HG02840 (cell line): ENCODE results near the gene HBEGF.

ENCODE experiments used
- ATAC-seq: cut with Tn5 transposase; IDR thresholded peaks from one replicate; pipeline ENCODE4 v1.9.1; 2021; ENCODE audit warnings: mild to moderate bottlenecking, moderate library complexity, moderate number of reproducible peaks; ENCODE audit not compliant: unreplicated experiment, low FRiP score

The HBEGF gene

GRCh38 chr5:140311011-140311467, 35.4 kb downstream of the HBEGF start:
- no peak for ATAC-seq

- ATAC-seq: no peak
Measured at GRCh38 chr5:140310434-140310833, 36.0 kb downstream of the HBEGF start.

GRCh38 chr5:140309706-140310249, 36.6 kb downstream of the HBEGF start:
- ATAC-seq: no peak

GRCh38 chr5:140305471-140305870, 40.9 kb downstream of the HBEGF start:
- ATAC-seq: no peak

- ATAC-seq: no peak
Measured at GRCh38 chr5:140303966-140304365, 42.4 kb downstream of the HBEGF start.

GRCh38 chr5:140302786-140303639, 43.4 kb downstream of the HBEGF start, which contains the start of gene PFDN1:
PFDN1 (minus strand) TSS chr5:140303101; CDS start chr5:140303073, 28 bp downstream.
- peak; percentile 95 for ATAC-seq

- no peak for ATAC-seq
Measured at GRCh38 chr5:140301136-140301535, 45.3 kb downstream of the HBEGF start.

- no peak for ATAC-seq
Measured at GRCh38 chr5:140299056-140299455, 47.3 kb downstream of the HBEGF start.

- no peak for ATAC-seq
Measured at GRCh38 chr5:140298183-140298601, 48.2 kb downstream of the HBEGF start.

- ATAC-seq: no peak
Measured at GRCh38 chr5:140297283-140297682, 49.1 kb downstream of the HBEGF start.

- no peak for ATAC-seq
Measured at GRCh38 chr5:140296289-140296688, 50.1 kb downstream of the HBEGF start.

- no peak for ATAC-seq
Measured at GRCh38 chr5:140295414-140295813, 51.0 kb downstream of the HBEGF start.

GRCh38 chr5:140294753-140295152, 51.6 kb downstream of the HBEGF start:
- no peak for ATAC-seq

- no peak for ATAC-seq
Measured at GRCh38 chr5:140293849-140294100, 52.6 kb downstream of the HBEGF start.

GRCh38 chr5:140293091-140293848, 53.1 kb downstream of the HBEGF start:
- ATAC-seq: no peak

GRCh38 chr5:140292212-140293036, 54.0 kb downstream of the HBEGF start:
- ATAC-seq: no peak

GRCh38 chr5:140287801-140288521, 58.4 kb downstream of the HBEGF start:
- no peak for ATAC-seq

GRCh38 chr5:140286424-140286823, 60.0 kb downstream of the HBEGF start:
- ATAC-seq: no peak

- no peak for ATAC-seq
Measured at GRCh38 chr5:140284013-140284412, 62.4 kb downstream of the HBEGF start.
